ENCODE results near the gene GPR39.

GPR39 gene

GRCh38 chr2:132446444-132446843 lies 29.8 kb downstream of the GPR39 start:
- Histone ChIP-seq H3K36me3 (replicated peaks; ENCODE audit: insufficient read depth, low read length) (no peaks in the 10 kb centered on the region), H3K4me1 (ENCODE audit: low read length) (no peaks in the 10 kb centered on the region), H3K9me3 (replicated peaks; ENCODE audit: insufficient read depth, low read length) (no peaks in the 10 kb centered on the region), H3F3A (ENCODE audit: insufficient read depth, low read length) (no peaks in the 10 kb centered on the region), H2AFZ (ENCODE audit: low read length) (no peak overlapping the region), H3K4me2 (ENCODE audit: low read depth, low read length) (no peak overlapping the region), H4K20me1 (ENCODE audit: insufficient read depth, low read length) (no peaks in the 10 kb centered on the region), H3K9ac (ENCODE audit: low read length) (no peak overlapping the region), H3K27ac (ENCODE audit: low read length) (no peak overlapping the region), H3K27me3 (replicated peaks; ENCODE audit: insufficient read depth, low read length) (no peaks in the 10 kb centered on the region), H3K79me2 (ENCODE audit: low read length) (no peaks in the 10 kb centered on the region), H3K4me3 (ENCODE audit: low read length) (no peak overlapping the region), H3K9me2 (replicated peaks; ENCODE audit: insufficient read depth, low read length) (no peaks in the 10 kb centered on the region)
- no peak for DNase-seq
- no peak for TF ChIP-seq CTCF (IDR thresholded peaks at IDR 0.05; ENCODE audit: low read length)
- TF ChIP-seq EZH2phosphoT487 (IDR thresholded peaks at IDR 0.05; ENCODE audit: low read length): no peak
- no peak for TF ChIP-seq EZH2 (optimal IDR thresholded peaks at IDR 0.05; ENCODE audit: low read depth, low read length)

- H3K27ac ChIP-seq (ENCODE audit: low read length): no peak overlapping the region
- no peaks in the 10 kb centered on the region for H4K20me1 ChIP-seq (ENCODE audit: insufficient read depth, low read length)
- no peak overlapping the region for H3K9ac ChIP-seq (ENCODE audit: low read length)
- no peak overlapping the region for H2AFZ ChIP-seq (ENCODE audit: low read length)
- no peaks in the 10 kb centered on the region for H3K27me3 ChIP-seq (replicated peaks; ENCODE audit: insufficient read depth, low read length)
- no peak for DNase-seq
- no peaks in the 10 kb centered on the region for H3K36me3 ChIP-seq (replicated peaks; ENCODE audit: insufficient read depth, low read length)
- no peaks in the 10 kb centered on the region for H3K9me2 ChIP-seq (replicated peaks; ENCODE audit: insufficient read depth, low read length)
- no peaks in the 10 kb centered on the region for H3K79me2 ChIP-seq (ENCODE audit: low read length)
- no peaks in the 10 kb centered on the region for H3K9me3 ChIP-seq (replicated peaks; ENCODE audit: insufficient read depth, low read length)
- no peaks in the 10 kb centered on the region for H3F3A ChIP-seq (ENCODE audit: insufficient read depth, low read length)
- H3K4me3 ChIP-seq (ENCODE audit: low read length): no peak overlapping the region
- H3K4me1 ChIP-seq (ENCODE audit: low read length): no peaks in the 10 kb centered on the region
- TF ChIP-seq EZH2phosphoT487 (IDR thresholded peaks at IDR 0.05; ENCODE audit: low read length) (no peak), CTCF (IDR thresholded peaks at IDR 0.05; ENCODE audit: low read length) (no peak)
- no peak overlapping the region for H3K4me2 ChIP-seq (ENCODE audit: low read depth, low read length)
Observed at GRCh38 chr2:132448331-132448730, 31.7 kb downstream of the GPR39 start.

- no peaks in the 10 kb centered on the region for H3K4me1 ChIP-seq (ENCODE audit: low read length)
- TF ChIP-seq EZH2 (optimal IDR thresholded peaks at IDR 0.05; ENCODE audit: low read depth, low read length) (no peak), CTCF (IDR thresholded peaks at IDR 0.05; ENCODE audit: low read length) (peak; percentile 37)
- DNase-seq: no peak
- no peaks in the 10 kb centered on the region for H3K27me3 ChIP-seq (replicated peaks; ENCODE audit: insufficient read depth, low read length)
- H3K9ac ChIP-seq (ENCODE audit: low read length): no peak overlapping the region
- no peak overlapping the region for H3K27ac ChIP-seq (ENCODE audit: low read length)
- H4K20me1 ChIP-seq (ENCODE audit: insufficient read depth, low read length): no peaks in the 10 kb centered on the region
- H3K9me2 ChIP-seq (replicated peaks; ENCODE audit: insufficient read depth, low read length): no peaks in the 10 kb centered on the region
- H3K4me3 ChIP-seq (ENCODE audit: low read length): no peak overlapping the region
- no peaks in the 10 kb centered on the region for H3K9me3 ChIP-seq (replicated peaks; ENCODE audit: insufficient read depth, low read length)
- H2AFZ ChIP-seq (ENCODE audit: low read length): no peak overlapping the region
- no peaks in the 10 kb centered on the region for H3K36me3 ChIP-seq (replicated peaks; ENCODE audit: insufficient read depth, low read length)
- H3K79me2 ChIP-seq (ENCODE audit: low read length): no peaks in the 10 kb centered on the region
- H3K4me2 ChIP-seq (ENCODE audit: low read depth, low read length): no peak overlapping the region
- no peaks in the 10 kb centered on the region for H3F3A ChIP-seq (ENCODE audit: insufficient read depth, low read length)
Observed at GRCh38 chr2:132448771-132449170, 32.2 kb downstream of the GPR39 start.
